OCI-LY3 (cell line): ENCODE results near the gene FAM89A.

Source experiments
- H2AFZ ChIP-seq: fragments of 200-600, 300-600 bp; shearing (Covaris generic); 2 replicates; pipeline ENCODE4 v1.6.0; 2014; ENCODE audit warnings: antibody characterized with exemption, low read depth, low read length
- H3K27ac ChIP-seq: fragments of 200-600, 300-600 bp; sonication (generic); 2 replicates; pipeline ENCODE4 v1.5.1; 2014; ENCODE audit warnings: mild to moderate bottlenecking, low read length, moderate library complexity, mixed read lengths
- H3K27me3 ChIP-seq: fragments of 200-600, 300-600 bp; sonication (generic); 2 replicates; pipeline ENCODE4 v1.6.1; 2014; ENCODE audit warnings: low read depth, low read length, mixed read lengths
- H3K36me3 ChIP-seq: fragments of 200-600, 300-600 bp; sonication (generic); replicated peaks from 2 replicates; pipeline ENCODE3; 2014; ENCODE audit warnings: low read depth, low read length, mixed read lengths
- H3K4me1 ChIP-seq: fragments of 300-600, 200-600 bp; sonication (generic); 2 replicates; pipeline ENCODE4 v1.6.1; 2014; ENCODE audit warnings: low read length, mixed read lengths
- H3K4me2 ChIP-seq: fragments of 200-600, 300-600 bp; sonication (generic); 2 replicates; pipeline ENCODE4 v1.6.1; 2014; ENCODE audit warnings: low read length, mixed read lengths
- H3K4me3 ChIP-seq: fragments of 300-600, 200-600 bp; sonication (generic); 2 replicates; pipeline ENCODE4 v1.5.1; 2014; ENCODE audit warnings: antibody characterized with exemption, mild to moderate bottlenecking, low read length, moderate library complexity
- H3K79me2 ChIP-seq: fragments of 300-600, 200-600 bp; shearing (Covaris generic); 2 replicates; pipeline ENCODE4 v1.6.1; 2014; ENCODE audit warnings: mild to moderate bottlenecking, low read length, mixed read lengths
- H3K9ac ChIP-seq: fragments of 300-600, 200-600 bp; shearing (Covaris generic); 2 replicates; pipeline ENCODE4 v1.6.0; 2014; ENCODE audit warnings: mild to moderate bottlenecking, low read length, moderate library complexity
- H3K9me3 ChIP-seq: fragments of 200-600, 300-600 bp; shearing (Covaris generic); 2 replicates; pipeline ENCODE4 v1.6.1; 2014; ENCODE audit warnings: low read length, mixed read lengths; ENCODE audit not compliant: insufficient read depth
- H4K20me1 ChIP-seq: fragments of 200-600, 300-600 bp; sonication (generic); 2 replicates; pipeline ENCODE4 v1.6.1; 2016; ENCODE audit warnings: low read length, mixed read lengths; ENCODE audit not compliant: insufficient read depth
- CTCF ChIP-seq: fragments of 200-600, 300-600 bp; sonication (generic); IDR thresholded peaks from 2 replicates; pipeline ENCODE4 v1.5.1; 2014; ENCODE audit warnings: antibody characterized with exemption, low read length, low read depth
- EZH2phosphoT487 ChIP-seq: fragments of 200-600 bp; shearing (Covaris generic); IDR thresholded peaks from 2 replicates; pipeline ENCODE4 v1.6.1; 2018; ENCODE audit warnings: antibody characterized with exemption, mixed run types, low read depth

Gene FAM89A

GRCh38 chr1:231045286-231045685 is 5.2 kb upstream of the FAM89A start:
- Histone ChIP-seq H3K4me1 (peaks cover 5% of the 10 kb centered on the region; the same call in 1 of the 2 replicates), H3K9me3 (no peaks in the 10 kb centered on the region; the same call in 1 of the 2 replicates), H3K27ac (no peak overlapping the region), H3K27me3 (peaks cover 35% of the 10 kb centered on the region), H3K79me2 (no peaks in the 10 kb centered on the region), H3K4me2 (no peak overlapping the region), H2AFZ (no peak overlapping the region), H3K9ac (no peak overlapping the region), H3K36me3 (no peaks in the 10 kb centered on the region), H3K4me3 (no peak overlapping the region), H4K20me1 (no peaks in the 10 kb centered on the region)
- TF ChIP-seq EZH2phosphoT487 (no peak), CTCF (0 out of 2 replicates have a peak, but pooled peaks have one; percentile 12)

DNA sequence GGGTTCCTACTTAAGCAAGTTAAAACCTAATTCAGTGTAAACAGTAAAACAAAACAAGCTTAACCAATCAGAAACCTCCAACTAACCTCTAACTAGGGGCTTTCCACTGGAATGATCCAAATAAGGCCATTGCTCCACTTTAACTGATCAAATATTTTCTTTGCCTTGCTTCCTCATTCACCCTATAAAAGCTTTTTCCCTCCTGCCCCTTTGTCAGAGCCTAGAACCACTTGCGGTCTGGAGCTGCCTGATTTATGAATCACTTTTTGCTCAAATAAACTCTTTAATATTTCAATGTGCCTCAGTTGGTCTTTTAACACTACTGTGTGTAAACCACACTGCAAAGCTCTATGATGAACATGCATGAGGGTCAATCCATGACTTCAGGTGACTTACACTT is 4.5 kb upstream of the FAM89A start:
- H3K9ac ChIP-seq: no peak overlapping the region
- no peaks in the 10 kb centered on the region; the same call in 1 of the 2 replicates for H3K9me3 ChIP-seq
- H4K20me1 ChIP-seq: no peaks in the 10 kb centered on the region
- H3K4me3 ChIP-seq: no peak overlapping the region
- H3K4me1 ChIP-seq: peaks cover 5% of the 10 kb centered on the region; the same call in 1 of the 2 replicates
- H2AFZ ChIP-seq: no peak overlapping the region
- H3K4me2 ChIP-seq: no peak overlapping the region
- no peak for TF ChIP-seq CTCF
- TF ChIP-seq EZH2phosphoT487: no peak
- H3K27me3 ChIP-seq: peaks cover 35% of the 10 kb centered on the region
- no peak overlapping the region for H3K27ac ChIP-seq
- no peaks in the 10 kb centered on the region for H3K79me2 ChIP-seq
- H3K36me3 ChIP-seq: no peaks in the 10 kb centered on the region

DNA sequence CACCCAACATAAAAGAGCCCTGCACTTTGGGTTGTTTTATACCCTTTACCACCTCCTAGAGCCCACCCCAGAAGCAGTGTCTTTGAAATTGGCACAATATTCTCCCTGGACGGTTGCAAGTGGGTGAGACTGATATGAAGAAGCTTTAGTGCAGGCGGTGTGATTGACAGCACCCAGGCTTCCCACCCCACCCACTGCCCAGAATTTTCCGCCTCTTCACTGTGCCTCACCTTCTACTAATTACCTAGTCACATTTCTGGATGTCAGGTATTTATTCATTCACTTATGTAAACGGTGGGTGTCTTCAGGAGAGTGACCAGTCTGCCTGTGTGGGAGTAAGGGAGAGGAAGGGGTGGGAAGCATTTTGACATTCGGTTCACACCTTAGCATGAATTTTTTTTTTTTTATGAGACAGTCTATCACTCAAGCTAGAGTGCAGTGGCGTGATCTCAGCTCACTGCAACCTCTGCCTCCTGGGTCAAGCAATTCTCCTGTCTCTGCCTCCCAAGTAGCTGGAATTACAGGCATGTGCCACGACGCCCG is 1.7 kb upstream of the FAM89A start:
- H3K4me1 ChIP-seq: peaks cover 12% of the 10 kb centered on the region
- H2AFZ ChIP-seq: no peak overlapping the region
- no peak overlapping the region for H3K4me2 ChIP-seq
- H3K79me2 ChIP-seq: peaks cover 26% of the 10 kb centered on the region
- no peak overlapping the region for H3K27ac ChIP-seq
- H3K9me3 ChIP-seq: no peaks in the 10 kb centered on the region; the same call in 1 of the 2 replicates
- no peak for TF ChIP-seq EZH2phosphoT487
- TF ChIP-seq CTCF: no peak
- H3K9ac ChIP-seq: no peak overlapping the region
- H3K4me3 ChIP-seq: no peak overlapping the region
- H3K27me3 ChIP-seq: peaks cover 29% of the 10 kb centered on the region
- H3K36me3 ChIP-seq: peaks cover 1% of the 10 kb centered on the region
- peaks cover 5% of the 10 kb centered on the region; the same call in 1 of the 2 replicates for H4K20me1 ChIP-seq

GRCh38 chr1:231040800-231041718 is 1.0 kb upstream of the FAM89A start:
- TF ChIP-seq EZH2phosphoT487 (no peak), CTCF (no peak)
- Histone ChIP-seq H3K27me3 (peaks cover 26% of the 10 kb centered on the region), H2AFZ (peak overlapping the region; percentile 99), H3K4me2 (peak overlapping the region; percentile 93), H3K27ac (no peak overlapping the region), H3K9me3 (no peaks in the 10 kb centered on the region; the same call in 1 of the 2 replicates), H3K36me3 (peaks cover 3% of the 10 kb centered on the region), H3K9ac (peak overlapping the region; percentile 86), H3K79me2 (peaks cover 29% of the 10 kb centered on the region), H3K4me3 (peak overlapping the region; percentile 88), H3K4me1 (peaks cover 16% of the 10 kb centered on the region), H4K20me1 (peaks cover 12% of the 10 kb centered on the region)
